Ishikawa (cell line): ENCODE measurements around the gene PRPF31.

Source experiments
- CEBPB ChIP-seq: IDR thresholded peaks from 2 replicates; pipeline ENCODE4 v1.6.1; 2012
- CREB1 ChIP-seq: IDR thresholded peaks from 2 replicates; pipeline ENCODE4 v1.6.1; 2012; ENCODE audit warnings: low read depth
- EGR1 ChIP-seq: IDR thresholded peaks from 2 replicates; pipeline ENCODE4 v1.6.1; 2012
- EP300 ChIP-seq: IDR thresholded peaks from 2 replicates; pipeline ENCODE4 v1.6.1; 2012; ENCODE audit warnings: borderline replicate concordance
- FOXM1 ChIP-seq: IDR thresholded peaks from 2 replicates; pipeline ENCODE4 v1.6.1; 2012; ENCODE audit warnings: low read depth, borderline replicate concordance
- NFIC ChIP-seq: IDR thresholded peaks from 2 replicates; pipeline ENCODE4 v1.6.1; 2012
- RAD21 ChIP-seq: IDR thresholded peaks from 2 replicates; pipeline ENCODE4 v1.6.1; 2012; ENCODE audit warnings: low read depth
- TAF1 ChIP-seq: IDR thresholded peaks from 2 replicates; pipeline ENCODE4 v1.6.1; 2012; ENCODE audit warnings: low read depth, mild to moderate bottlenecking
- TCF12 ChIP-seq: IDR thresholded peaks from 2 replicates; pipeline ENCODE4 v1.6.1; 2012; ENCODE audit warnings: low read depth
- TEAD4 ChIP-seq: IDR thresholded peaks from 2 replicates; pipeline ENCODE4 v1.6.1; 2012
- USF1 ChIP-seq: IDR thresholded peaks from 2 replicates; pipeline ENCODE4 v1.6.1; 2012
- YY1 ChIP-seq: IDR thresholded peaks from 2 replicates; pipeline ENCODE4 v1.6.1; 2012; ENCODE audit warnings: low read depth
- ZBTB7A ChIP-seq: IDR thresholded peaks from 2 replicates; pipeline ENCODE4 v1.6.1; 2012; ENCODE audit warnings: low read depth
- TF ChIP-seq, protein P1 (sequence below): IDR thresholded peaks from 2 replicates; pipeline ENCODE4 v1.6.1; 2012; ENCODE audit warnings: low read depth, mild to moderate bottlenecking
- TF ChIP-seq, protein P2 (sequence below): IDR thresholded peaks from 2 replicates; pipeline ENCODE4 v1.6.1; 2012

PRPF31 gene

GRCh38 chr19:54153731-54154326 is 38.3 kb downstream of the PRPF31 start:
- no peak for TF ChIP-seq ZBTB7A
- TF ChIP-seq, protein P1, sequence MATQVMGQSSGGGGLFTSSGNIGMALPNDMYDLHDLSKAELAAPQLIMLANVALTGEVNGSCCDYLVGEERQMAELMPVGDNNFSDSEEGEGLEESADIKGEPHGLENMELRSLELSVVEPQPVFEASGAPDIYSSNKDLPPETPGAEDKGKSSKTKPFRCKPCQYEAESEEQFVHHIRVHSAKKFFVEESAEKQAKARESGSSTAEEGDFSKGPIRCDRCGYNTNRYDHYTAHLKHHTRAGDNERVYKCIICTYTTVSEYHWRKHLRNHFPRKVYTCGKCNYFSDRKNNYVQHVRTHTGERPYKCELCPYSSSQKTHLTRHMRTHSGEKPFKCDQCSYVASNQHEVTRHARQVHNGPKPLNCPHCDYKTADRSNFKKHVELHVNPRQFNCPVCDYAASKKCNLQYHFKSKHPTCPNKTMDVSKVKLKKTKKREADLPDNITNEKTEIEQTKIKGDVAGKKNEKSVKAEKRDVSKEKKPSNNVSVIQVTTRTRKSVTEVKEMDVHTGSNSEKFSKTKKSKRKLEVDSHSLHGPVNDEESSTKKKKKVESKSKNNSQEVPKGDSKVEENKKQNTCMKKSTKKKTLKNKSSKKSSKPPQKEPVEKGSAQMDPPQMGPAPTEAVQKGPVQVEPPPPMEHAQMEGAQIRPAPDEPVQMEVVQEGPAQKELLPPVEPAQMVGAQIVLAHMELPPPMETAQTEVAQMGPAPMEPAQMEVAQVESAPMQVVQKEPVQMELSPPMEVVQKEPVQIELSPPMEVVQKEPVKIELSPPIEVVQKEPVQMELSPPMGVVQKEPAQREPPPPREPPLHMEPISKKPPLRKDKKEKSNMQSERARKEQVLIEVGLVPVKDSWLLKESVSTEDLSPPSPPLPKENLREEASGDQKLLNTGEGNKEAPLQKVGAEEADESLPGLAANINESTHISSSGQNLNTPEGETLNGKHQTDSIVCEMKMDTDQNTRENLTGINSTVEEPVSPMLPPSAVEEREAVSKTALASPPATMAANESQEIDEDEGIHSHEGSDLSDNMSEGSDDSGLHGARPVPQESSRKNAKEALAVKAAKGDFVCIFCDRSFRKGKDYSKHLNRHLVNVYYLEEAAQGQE, result no peak
- TF ChIP-seq CREB1, result no peak
- TF ChIP-seq EP300, result no peak
- no peak for TF ChIP-seq RAD21
- TF ChIP-seq NFIC, result no peak
- TF ChIP-seq, protein P2, sequence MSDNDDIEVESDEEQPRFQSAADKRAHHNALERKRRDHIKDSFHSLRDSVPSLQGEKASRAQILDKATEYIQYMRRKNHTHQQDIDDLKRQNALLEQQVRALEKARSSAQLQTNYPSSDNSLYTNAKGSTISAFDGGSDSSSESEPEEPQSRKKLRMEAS, result no peak
- no peak for TF ChIP-seq USF1
- TF ChIP-seq TCF12, result no peak
- TF ChIP-seq FOXM1, result no peak
- TF ChIP-seq TEAD4, result no peak
- no peak for TF ChIP-seq CEBPB
- no peak for TF ChIP-seq EGR1
- TF ChIP-seq YY1, result no peak
- no peak for TF ChIP-seq TAF1

GRCh38 chr19:54154603-54155345 is 39.2 kb downstream of the PRPF31 start:
- TF ChIP-seq TEAD4 (no peak), NFIC (no peak), RAD21 (no peak), CREB1 (no peak), FOXM1 (no peak), USF1 (no peak), YY1 (no peak), TAF1 (no peak), EP300 (no peak), ZBTB7A (no peak), EGR1 (no peak), CEBPB (no peak), TCF12 (no peak)
- TF ChIP-seq, protein P1, result no peak
- TF ChIP-seq, protein P2, result no peak

DNA sequence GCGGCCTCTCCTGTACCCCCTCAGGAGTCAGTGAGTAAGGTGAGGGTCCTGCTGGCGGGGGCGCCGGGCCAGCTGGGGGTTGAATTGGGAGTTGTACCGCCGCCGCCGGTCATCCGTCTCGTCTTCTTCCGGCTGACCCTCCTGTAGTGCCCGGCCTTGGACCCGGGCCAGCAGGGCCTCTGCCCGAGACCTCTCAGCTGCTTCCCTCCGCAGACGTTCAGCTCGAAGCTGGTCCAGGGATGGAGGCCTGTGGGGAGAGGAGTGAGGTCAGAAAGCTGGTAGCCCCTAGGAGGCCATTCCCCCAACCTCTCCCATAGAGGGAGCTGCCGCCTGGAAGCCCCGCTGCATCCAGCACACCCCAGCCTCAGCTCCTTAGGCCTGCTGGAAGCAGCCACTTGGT is 40.1 kb downstream of the PRPF31 start:
- no peak for TF ChIP-seq TAF1
- no peak for TF ChIP-seq EGR1

DNA sequence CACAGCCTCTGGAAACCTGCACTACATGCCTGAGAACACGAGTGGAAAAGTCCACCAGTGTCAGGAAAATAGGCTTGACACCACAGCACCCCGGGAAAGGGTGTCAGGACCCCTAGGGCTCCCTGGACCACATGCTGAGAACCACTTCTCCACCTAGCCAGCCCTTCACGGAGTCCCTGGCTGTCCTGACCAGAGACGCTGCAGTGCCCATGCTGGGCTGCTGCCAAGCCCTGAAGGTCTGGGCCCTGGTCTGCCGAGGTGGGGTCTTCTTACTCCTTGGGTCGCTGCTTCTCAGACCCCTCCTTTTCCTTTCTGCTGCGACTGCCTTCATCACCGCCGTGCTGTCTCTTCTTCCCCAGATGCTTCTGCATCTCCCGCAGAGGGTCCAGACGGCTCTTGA is 40.9 kb downstream of the PRPF31 start:
- TF ChIP-seq USF1, result no peak
- TF ChIP-seq CEBPB, result no peak
- TF ChIP-seq TAF1, result no peak
- TF ChIP-seq ZBTB7A, result no peak
- TF ChIP-seq, protein P2, result no peak
- no peak for TF ChIP-seq EGR1
- TF ChIP-seq YY1, result no peak

GRCh38 chr19:54156953-54157352 is 41.4 kb downstream of the PRPF31 start:
- TF ChIP-seq, protein P1, result no peak
- no peak for TF ChIP-seq YY1
- TF ChIP-seq FOXM1, result no peak
- no peak for TF ChIP-seq TEAD4
- TF ChIP-seq CREB1, result no peak
- no peak for TF ChIP-seq USF1
- no peak for TF ChIP-seq TCF12
- no peak for TF ChIP-seq EGR1
- TF ChIP-seq NFIC, result no peak
- TF ChIP-seq, protein P2, result no peak
- TF ChIP-seq RAD21, result no peak
